Lower leg skin (tissue), 3 donors: ENCODE measurements around the gene IL1R1.

Experiments used
- POLR2A ChIP-seq, 2 donors: fragments of 450-650 bp; IDR thresholded peaks; one replicate each; pipeline ENCODE4 v1.6.1; 2016 to 2017; ENCODE audit warnings: antibody characterized with exemption in 2 of 2, mild to moderate bottlenecking in 1 of 2, moderate library complexity in 1 of 2
- TF ChIP-seq, protein P1 (sequence below), 3 donors: fragments of 450-650 bp; IDR thresholded peaks; one replicate each; pipeline ENCODE4 v1.5.1; 2016; ENCODE audit warnings: antibody characterized with exemption in 3 of 3, mild to moderate bottlenecking in 3 of 3, moderate library complexity in 2 of 3

DNA sequence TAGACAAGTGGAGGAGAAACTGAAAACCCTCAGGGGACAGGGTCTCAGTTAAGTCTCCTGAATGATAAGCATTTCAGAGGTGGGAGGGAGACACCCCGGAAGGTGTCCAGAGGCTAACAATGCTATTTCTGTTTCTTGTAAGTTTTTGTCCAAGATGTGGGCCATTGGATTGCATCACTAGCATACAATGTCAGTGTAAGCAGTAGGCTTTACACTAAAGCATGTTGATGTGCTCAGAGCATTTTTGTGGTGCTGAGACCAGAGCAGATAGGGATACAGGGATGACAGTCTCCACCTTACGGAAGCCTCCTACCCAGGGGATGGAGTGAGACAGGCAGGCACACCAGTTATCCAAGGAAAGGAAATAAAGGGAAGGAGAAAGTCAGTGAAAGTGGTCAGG is 2.2 kb upstream of the IL1R1 start:
- TF ChIP-seq POLR2A (IDR thresholded peaks at IDR 0.05), result no peak
- TF ChIP-seq, protein P1, sequence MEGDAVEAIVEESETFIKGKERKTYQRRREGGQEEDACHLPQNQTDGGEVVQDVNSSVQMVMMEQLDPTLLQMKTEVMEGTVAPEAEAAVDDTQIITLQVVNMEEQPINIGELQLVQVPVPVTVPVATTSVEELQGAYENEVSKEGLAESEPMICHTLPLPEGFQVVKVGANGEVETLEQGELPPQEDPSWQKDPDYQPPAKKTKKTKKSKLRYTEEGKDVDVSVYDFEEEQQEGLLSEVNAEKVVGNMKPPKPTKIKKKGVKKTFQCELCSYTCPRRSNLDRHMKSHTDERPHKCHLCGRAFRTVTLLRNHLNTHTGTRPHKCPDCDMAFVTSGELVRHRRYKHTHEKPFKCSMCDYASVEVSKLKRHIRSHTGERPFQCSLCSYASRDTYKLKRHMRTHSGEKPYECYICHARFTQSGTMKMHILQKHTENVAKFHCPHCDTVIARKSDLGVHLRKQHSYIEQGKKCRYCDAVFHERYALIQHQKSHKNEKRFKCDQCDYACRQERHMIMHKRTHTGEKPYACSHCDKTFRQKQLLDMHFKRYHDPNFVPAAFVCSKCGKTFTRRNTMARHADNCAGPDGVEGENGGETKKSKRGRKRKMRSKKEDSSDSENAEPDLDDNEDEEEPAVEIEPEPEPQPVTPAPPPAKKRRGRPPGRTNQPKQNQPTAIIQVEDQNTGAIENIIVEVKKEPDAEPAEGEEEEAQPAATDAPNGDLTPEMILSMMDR (IDR thresholded peaks at IDR 0.05), result no peak
